WTC11 (cell line): ENCODE measurements around the gene RAD18. TPM values are rescaled to one million over a fixed set of nuclear protein-coding genes. Genes with fewer than 3 reads are reported as not detected.

Experiments
- ATAC-seq: fragments of 200-7000 bp; cut with Tn5 transposase; 2 replicates; pipeline ENCODE4 v1.10.0; 2021; ENCODE audit warnings: mild to moderate bottlenecking, moderate library complexity
- CTCF ChIA-PET: fragments of 300-600 bp; sonication (Branson Sonifier 250); formaldehyde crosslinking; loops from one replicate; lab custom pipeline; 2021; ENCODE audit warnings: antibody characterized with exemption; lab: Charles Lee
- POLR2A ChIA-PET: fragments of 350-600 bp; sonication (Branson Sonifier 250); formaldehyde crosslinking; loops from one replicate; lab custom pipeline; 2021; ENCODE audit warnings: antibody characterized with exemption; lab: Charles Lee
- DNase-seq: peaks from one replicate; pipeline ENCODE4 v3.0.0; 2021; ENCODE audit warnings: low spot score
- H3K27ac Mint-ChIP-seq: 2 replicates; pipeline ENCODE4 v1.8.0; 2021; ENCODE audit warnings: mixed read lengths
- H3K27me3 Mint-ChIP-seq: 2 replicates; pipeline ENCODE4 v1.8.0; 2021; ENCODE audit warnings: low read depth, mild to moderate bottlenecking, moderate library complexity, mixed read lengths
- H3K36me3 Mint-ChIP-seq: 2 replicates; pipeline ENCODE4 v1.8.0; 2021; ENCODE audit warnings: mixed read lengths
- H3K4me1 Mint-ChIP-seq: 2 replicates; pipeline ENCODE4 v1.8.0; 2022; ENCODE audit warnings: mixed read lengths
- H3K4me3 Mint-ChIP-seq: 2 replicates; pipeline ENCODE4 v1.8.0; 2021; ENCODE audit warnings: mild to moderate bottlenecking, moderate library complexity, mixed read lengths
- H3K9me3 Mint-ChIP-seq: 2 replicates; pipeline ENCODE4 v1.8.0; 2021; ENCODE audit warnings: mixed read lengths
- AFF4 ChIP-seq: sonication (generic); formaldehyde crosslinking; IDR thresholded peaks from 2 replicates; pipeline ENCODE4 v1.8.1; 2023; ENCODE audit warnings: mild to moderate bottlenecking, missing genetic modification reagents, borderline replicate concordance
- ARID4B ChIP-seq: sonication (generic); formaldehyde crosslinking; IDR thresholded peaks from 2 replicates; pipeline ENCODE4 v1.8.0; 2023; ENCODE audit warnings: missing genetic modification reagents, mild to moderate bottlenecking, borderline replicate concordance
- E2F5 ChIP-seq: sonication (generic); formaldehyde crosslinking; IDR thresholded peaks from 2 replicates; pipeline ENCODE4 v1.8.1; 2022; ENCODE audit warnings: mild to moderate bottlenecking, moderate library complexity, missing genetic modification reagents
- FOXP4 ChIP-seq: sonication (generic); formaldehyde crosslinking; IDR thresholded peaks from 2 replicates; pipeline ENCODE4 v1.8.0; 2022; ENCODE audit warnings: mild to moderate bottlenecking, missing genetic modification reagents
- GABPB1 ChIP-seq: sonication (generic); formaldehyde crosslinking; IDR thresholded peaks from 2 replicates; pipeline ENCODE4 v1.8.1; 2023; ENCODE audit warnings: mild to moderate bottlenecking, missing genetic modification reagents
- NFE2L1 ChIP-seq: sonication (generic); formaldehyde crosslinking; IDR thresholded peaks from 2 replicates; pipeline ENCODE4 v1.8.1; 2023; ENCODE audit warnings: missing genetic modification reagents
- NFYB ChIP-seq: sonication (generic); formaldehyde crosslinking; conservative IDR thresholded peaks from 2 replicates; pipeline ENCODE4 v1.8.0; 2022; ENCODE audit warnings: low read depth, missing genetic modification reagents
- STAT6 ChIP-seq: sonication (generic); formaldehyde crosslinking; conservative IDR thresholded peaks from 2 replicates; pipeline ENCODE4 v1.8.1; 2023; ENCODE audit warnings: mild to moderate bottlenecking, low read depth, missing genetic modification reagents, moderate library complexity
- ZBTB43 ChIP-seq: sonication (generic); formaldehyde crosslinking; IDR thresholded peaks from 2 replicates; pipeline ENCODE4 v1.8.1; 2023; ENCODE audit warnings: mild to moderate bottlenecking, missing genetic modification reagents
- ZNF138 ChIP-seq: sonication (generic); formaldehyde crosslinking; conservative IDR thresholded peaks from 2 replicates; pipeline ENCODE4 v1.8.1; 2022; ENCODE audit warnings: mild to moderate bottlenecking, moderate library complexity, missing genetic modification reagents
- ZNF263 ChIP-seq: sonication (generic); formaldehyde crosslinking; IDR thresholded peaks from 2 replicates; pipeline ENCODE4 v1.8.1; 2022; ENCODE audit warnings: low read depth, mild to moderate bottlenecking, moderate library complexity, missing genetic modification reagents
- ZNF317 ChIP-seq: sonication (generic); formaldehyde crosslinking; IDR thresholded peaks from 2 replicates; pipeline ENCODE4 v1.8.1; 2023; ENCODE audit warnings: low read depth, mild to moderate bottlenecking, moderate library complexity, missing genetic modification reagents, borderline replicate concordance
- ZNF396 ChIP-seq: fragments of 250-450 bp; sonication (Bioruptor Pico); IDR thresholded peaks from 2 replicates; pipeline ENCODE4 v1.8.0; 2021; ENCODE audit warnings: mild to moderate bottlenecking, moderate library complexity, borderline replicate concordance
- ZSCAN18 ChIP-seq: fragments of 250-450 bp; sonication (Bioruptor Pico); IDR thresholded peaks from 2 replicates; pipeline ENCODE4 v2.1.2; 2022; ENCODE audit warnings: mild to moderate bottlenecking, moderate library complexity
- total RNA-seq: library from RNA; stranded (reverse); gene quantifications from 3 replicates; pipeline ENCODE4 v1.2.3, GENCODE V29; 2021

Gene RAD18
- total RNA-seq, 1 experiment from 2014 or later: 24.4 TPM

- H3K9me3 Mint-ChIP-seq: no peaks in the 10 kb centered on the region
- peaks cover 10% of the 10 kb centered on the region for H3K4me1 Mint-ChIP-seq
- ChIA-PET CTCF (interaction anchor here (0.8 to 6.7 kb wide), 10 partner anchors 9 to 306 kb away, joined by 3 to 64 read pairs (median 4); partner anchors contain the start of gene SRGAP3), POLR2A (no interaction called here)
- peak; percentile 88 for ATAC-seq
- peak; percentile 41 for DNase-seq
- H3K27me3 Mint-ChIP-seq: no peaks in the 10 kb centered on the region
- H3K36me3 Mint-ChIP-seq: no peaks in the 10 kb centered on the region
- H3K4me3 Mint-ChIP-seq: no peak overlapping the region
- no peak for TF ChIP-seq ZNF263 (CRISPR knock-in tag)
- no peak for TF ChIP-seq FOXP4 (CRISPR knock-in tag)
- TF ChIP-seq ARID4B (CRISPR knock-in tag): no peak
- TF ChIP-seq AFF4 (CRISPR knock-in tag): no peak
- TF ChIP-seq STAT6: no peak
- no peak for TF ChIP-seq NFE2L1 (CRISPR knock-in tag)
- no peak for TF ChIP-seq ZBTB43 (CRISPR knock-in tag)
- TF ChIP-seq ZNF396 (CRISPR knock-in tag): no peak
- TF ChIP-seq ZSCAN18 (CRISPR knock-in tag): no peak
- TF ChIP-seq NFYB (CRISPR knock-in tag): no peak
- TF ChIP-seq ZNF138 (CRISPR knock-in tag): no peak
- no peak for TF ChIP-seq ZNF317
- no peak for TF ChIP-seq GABPB1
- no peak for TF ChIP-seq E2F5 (CRISPR knock-in tag)
- no peak overlapping the region for H3K27ac Mint-ChIP-seq
Observed at GRCh38 chr3:8996681-8997121, 33.4 kb upstream of the RAD18 start.
